Measurements from ENCODE around the gene NBPF1.
"Not testable (repeated sequence)": the region's sequence is repeated elsewhere in the genome, so short reads cannot be mapped to it uniquely, and the experiment has no call there.

DNA sequence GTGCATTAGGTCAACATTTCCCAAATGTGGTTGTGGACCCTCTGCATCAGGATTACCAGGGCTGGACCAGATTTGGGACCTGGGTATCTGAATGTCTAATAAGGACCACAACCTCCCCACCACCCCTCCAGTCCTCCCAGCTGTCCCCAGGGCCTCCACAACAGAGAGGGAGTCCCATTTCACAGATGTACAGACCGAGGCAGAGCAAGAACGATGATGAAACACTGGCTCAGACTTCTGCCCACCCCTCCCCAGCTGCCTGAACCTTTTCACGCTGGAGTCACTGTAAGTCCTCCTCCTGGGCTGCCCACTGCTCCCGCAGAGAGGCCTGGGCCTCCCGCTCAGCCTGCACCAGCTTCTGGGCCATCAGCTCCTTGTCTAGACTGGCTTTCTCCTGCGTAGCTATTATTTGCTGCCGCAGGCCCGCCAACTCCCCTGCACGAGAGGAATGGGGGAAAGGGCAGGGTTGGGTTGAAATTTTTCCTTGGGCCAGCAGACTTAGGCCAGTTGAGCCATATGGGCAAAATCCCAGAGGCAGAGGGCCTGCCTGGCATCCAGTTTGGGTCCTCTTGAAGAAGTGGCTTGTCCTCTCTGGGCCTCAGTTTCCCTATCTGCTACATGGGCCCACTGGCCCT lies 8.4 kb upstream of the NBPF1 start:
- TF ChIP-seq CTCF, POLR2A (IDR thresholded peaks at IDR 0.05): not testable (repeated sequence)
